HG02623 (cell line): Measurements from ENCODE around the gene SHANK1.

Source experiments
- ATAC-seq: cut with Tn5 transposase; IDR thresholded peaks from one replicate; pipeline ENCODE4 v1.9.1; 2021; ENCODE audit warnings: moderate library complexity; ENCODE audit not compliant: unreplicated experiment

SHANK1 gene

DNA sequence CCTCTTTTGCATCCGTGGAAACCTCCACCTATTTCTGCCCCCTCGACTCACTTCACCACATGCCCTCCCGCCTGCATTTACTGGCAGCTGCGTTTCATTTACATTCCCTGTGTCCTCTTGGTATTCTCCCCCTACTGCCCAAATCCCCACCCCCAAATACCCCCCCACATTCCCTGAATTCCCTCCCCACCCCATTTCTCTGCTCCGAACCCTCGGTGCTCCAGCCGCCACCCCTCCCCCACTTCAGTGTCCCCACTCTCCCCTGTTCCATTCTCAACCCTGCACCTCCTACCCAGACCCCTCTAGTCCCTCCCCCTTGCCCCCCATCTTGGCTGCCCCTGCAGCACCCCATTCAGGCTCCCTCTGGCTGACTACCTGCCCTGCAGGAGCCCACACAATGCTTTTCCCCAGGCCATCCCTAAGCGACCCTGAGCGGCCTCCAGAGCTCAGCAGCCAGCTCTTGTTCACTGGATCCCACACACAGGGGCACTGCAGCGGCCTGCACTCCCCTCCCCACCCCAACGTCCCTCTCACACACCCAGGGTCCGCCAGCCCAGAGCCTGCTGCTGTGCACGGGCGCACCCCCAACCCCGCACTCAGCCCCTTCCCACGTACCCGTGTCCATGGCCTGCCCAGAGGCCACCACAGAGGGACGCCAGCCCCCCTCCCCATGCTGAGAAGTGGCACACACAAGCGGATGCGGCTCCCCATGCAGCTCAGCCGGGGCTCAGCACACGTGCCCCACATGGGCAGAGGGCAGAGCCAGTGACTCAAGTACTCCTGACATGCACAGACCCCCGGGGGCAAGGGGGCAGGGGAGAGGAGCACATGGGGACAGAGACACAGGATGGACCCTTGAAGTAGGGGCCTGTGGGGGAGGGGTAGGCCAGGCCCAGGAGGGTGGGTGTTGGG lies 26.3 kb downstream of the SHANK1 start:
- ATAC-seq, result no peak

DNA sequence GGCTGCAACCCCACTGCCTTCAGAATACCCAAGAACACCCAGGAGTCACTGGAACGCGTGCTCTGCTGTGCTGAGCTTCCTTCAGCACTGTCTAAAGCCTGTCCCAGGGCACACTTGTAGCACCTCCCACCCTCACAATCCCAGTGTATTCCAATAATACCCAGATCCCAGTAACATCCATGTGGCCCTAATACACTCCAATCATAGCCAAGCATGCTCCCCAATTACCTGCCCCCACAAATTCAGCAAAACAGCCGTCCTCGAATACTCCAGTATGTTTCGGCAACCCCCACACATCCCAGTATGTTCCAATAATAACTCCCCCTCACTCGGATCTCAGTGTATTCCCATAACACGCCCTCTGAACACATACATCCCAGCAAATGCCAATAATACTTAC lies 29.2 kb downstream of the SHANK1 start:
- no peak for ATAC-seq

DNA sequence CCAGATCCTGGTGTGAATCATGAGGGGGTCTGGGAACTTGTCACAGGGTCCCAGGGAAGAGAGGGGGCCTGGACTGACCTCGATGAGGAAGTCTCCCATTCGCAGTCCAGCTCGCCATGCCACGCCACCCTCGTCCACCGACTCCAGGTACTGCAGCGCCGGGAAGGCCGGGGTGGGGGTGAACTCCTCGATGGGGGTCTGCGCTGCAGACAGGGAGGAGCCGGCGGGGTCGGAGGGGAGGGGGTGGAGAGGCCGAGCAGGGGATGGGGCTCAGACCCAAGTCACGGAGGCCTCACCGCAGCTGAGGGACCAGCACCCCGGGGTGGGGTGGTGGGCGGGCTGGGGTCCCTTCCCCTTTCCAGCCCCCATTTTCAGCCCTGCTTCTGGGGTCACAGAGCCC lies 30.8 kb downstream of the SHANK1 start:
- no peak for ATAC-seq

DNA sequence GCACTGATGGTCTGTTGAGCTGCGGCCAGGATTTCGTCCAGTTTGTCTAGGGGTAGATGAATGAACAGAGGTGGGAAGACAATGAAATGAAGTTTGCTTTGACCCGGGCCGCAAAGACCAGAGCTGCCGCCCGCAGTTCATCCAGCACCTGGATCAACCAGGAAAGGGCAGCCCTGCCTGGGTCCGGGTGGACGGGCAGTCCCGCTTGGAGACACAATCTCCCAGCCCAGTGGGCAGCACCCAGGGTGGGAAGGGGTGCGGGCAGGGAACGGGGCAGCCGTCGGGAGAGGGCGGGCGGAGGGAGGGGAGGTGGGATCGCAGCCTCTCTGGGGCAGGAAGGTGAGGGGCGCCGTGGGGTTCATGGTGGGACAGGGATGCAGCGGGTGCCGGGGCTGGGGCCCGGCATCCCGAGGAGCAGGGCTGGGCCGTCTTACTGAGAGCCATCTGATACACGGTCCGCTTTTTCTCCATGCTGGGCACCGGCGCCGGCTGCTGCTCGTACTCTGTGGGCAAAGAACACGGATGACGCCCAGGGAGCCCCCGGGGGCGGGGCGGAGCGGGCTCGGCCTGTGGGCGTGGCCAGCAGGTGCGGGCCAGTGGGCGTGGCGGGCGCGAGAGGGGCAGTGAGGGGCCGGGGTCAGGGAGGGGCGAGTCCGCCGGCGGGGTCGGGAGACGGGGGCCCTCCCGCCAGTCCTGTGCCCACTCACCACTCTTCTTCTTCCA lies 33.1 kb downstream of the SHANK1 start:
- no peak for ATAC-seq

DNA sequence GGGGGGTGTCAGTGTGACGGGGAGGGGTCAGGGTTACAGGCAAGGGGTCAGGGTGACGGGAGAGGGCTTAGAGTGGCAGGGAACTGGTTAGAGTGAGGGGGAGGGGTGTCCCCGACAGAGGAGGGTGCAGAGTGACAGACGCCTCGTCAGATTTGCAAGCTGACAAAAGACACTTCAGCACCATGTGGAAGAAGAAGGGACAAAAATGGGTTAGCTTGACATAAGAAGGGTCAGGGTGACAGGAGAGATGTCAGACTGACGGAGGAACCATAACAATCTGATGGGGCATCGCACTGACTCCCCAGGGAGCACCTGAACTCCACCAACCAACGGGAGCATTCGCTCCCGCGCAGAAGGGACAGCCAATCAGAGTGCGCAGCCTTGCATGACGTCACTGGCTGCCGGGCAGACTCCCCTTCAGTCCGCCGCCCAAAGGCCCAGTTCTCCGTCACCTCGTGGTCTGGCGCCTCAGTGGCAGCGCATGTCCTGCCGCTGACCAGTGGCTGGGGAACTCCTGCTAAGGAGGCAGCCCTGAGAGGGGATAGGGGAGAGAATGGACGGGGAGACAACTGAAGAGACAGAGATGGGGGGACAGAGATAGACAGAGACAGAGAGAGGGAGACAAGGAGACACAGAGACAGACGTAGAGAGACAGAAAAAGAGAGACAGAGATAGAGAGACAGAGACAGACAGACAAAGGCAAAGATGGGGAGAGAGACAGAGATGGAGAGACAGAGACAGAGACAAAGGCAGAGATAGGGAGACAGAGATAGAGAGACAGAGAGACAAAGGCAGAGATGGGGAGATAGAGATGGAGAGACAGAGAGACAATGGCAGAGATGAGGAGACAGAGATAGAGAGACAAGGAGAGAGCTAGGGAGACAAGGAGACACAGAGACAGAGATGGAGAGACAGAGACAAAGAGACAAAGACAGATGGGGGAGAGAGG lies 40.2 kb downstream of the SHANK1 start:
- ATAC-seq, result no peak

DNA sequence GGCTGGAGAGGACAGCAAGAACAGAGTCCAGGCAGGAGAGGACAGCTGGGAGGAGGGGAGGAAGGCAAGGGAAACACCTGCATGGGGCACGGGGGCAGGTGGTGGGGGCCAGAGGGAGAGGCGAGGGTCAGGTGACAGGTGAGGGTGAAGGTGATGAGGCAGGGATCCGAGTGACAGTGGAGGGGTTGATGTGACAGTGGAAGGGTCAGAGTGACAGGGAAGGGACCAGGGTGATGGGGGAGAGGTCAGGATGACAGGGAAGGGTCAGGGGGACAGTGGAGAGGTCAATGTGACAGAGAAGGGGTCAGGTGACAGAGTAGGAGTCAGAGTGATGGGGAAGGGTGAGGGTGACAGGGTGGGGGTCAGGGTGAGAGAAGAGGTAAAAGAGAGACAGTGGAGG lies 41.3 kb downstream of the SHANK1 start:
- no peak for ATAC-seq

DNA sequence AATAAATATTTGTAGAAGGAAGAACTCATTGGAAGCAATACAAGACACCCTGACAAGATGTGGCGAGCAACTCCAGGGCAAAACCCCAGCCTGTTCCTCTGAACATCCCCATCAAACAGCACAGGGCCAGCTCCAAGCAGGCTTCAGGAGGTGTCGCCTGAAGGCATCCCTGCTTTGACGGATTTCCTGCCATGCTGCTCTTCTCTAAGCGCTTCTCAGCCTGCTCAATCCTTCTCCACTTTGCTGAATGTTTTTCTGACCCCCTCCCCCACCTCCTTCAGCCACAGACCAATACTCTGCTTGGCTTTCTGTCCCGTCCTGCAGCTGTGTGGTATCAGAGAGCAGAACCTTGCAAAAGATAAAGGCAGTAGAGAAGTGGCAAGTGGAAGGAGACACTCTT lies 42.0 kb downstream of the SHANK1 start:
- ATAC-seq, result no peak

DNA sequence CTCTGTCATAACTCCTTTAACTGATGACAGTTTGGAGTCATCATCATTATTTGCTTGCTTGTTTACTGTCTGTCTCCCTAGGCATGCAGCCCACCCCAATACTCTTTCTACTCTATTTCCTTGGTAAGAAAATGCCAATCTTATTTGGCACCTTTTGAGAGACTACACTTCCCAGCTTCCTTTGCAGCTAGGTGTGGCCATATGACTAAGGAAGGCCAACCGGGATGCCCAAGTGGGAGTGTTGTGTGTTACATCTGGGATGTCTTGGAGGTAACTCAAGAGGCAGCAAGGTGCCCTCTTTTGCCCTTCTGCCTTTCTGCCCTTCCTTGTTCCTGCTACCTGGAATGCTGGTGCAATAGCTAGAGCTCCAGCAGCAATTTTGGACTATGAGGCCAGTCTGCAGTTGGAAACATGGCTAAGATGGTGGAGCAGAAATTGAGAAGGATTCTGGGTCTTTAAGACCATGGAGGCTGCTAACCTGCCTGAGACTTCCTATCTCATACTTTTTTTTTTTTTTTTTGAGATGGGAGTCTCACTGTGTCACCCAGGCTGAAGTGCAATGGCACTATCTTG lies 42.9 kb downstream of the SHANK1 start:
- ATAC-seq, result no peak

DNA sequence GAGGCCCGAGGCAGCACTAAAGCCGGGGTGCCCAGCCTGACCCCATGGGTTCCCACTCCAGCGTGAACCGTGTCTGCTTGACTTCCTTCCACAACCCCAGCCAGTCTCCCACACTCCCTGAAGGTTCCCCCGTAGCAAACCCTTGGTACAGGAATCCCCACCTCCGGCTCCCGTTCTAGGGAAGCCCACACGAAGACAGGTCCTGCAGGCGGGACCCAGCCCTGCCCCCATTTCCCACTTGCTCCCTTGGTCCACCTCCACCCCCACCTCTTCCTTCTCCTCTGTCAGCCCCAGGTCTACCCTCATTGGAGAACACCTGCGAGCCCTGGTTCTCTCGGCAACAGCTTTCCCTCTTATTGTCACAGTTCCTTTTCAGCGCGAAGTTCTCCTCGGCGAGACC lies 46.5 kb downstream of the SHANK1 start:
- no peak for ATAC-seq

DNA sequence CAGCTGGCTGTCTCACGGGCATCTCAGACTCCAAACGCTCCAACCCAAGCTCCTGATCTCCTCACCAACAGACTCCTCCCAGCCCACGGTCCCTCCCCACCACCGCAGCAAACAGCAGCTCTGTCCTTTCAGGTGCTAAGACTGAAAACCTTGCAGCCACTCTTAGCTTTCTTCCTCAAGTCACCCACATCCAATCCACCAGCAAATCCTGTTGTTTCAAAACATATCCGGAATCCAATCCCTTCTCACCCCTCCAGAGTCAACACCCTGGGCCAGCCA lies 49.6 kb downstream of the SHANK1 start:
- ATAC-seq, result no peak

DNA sequence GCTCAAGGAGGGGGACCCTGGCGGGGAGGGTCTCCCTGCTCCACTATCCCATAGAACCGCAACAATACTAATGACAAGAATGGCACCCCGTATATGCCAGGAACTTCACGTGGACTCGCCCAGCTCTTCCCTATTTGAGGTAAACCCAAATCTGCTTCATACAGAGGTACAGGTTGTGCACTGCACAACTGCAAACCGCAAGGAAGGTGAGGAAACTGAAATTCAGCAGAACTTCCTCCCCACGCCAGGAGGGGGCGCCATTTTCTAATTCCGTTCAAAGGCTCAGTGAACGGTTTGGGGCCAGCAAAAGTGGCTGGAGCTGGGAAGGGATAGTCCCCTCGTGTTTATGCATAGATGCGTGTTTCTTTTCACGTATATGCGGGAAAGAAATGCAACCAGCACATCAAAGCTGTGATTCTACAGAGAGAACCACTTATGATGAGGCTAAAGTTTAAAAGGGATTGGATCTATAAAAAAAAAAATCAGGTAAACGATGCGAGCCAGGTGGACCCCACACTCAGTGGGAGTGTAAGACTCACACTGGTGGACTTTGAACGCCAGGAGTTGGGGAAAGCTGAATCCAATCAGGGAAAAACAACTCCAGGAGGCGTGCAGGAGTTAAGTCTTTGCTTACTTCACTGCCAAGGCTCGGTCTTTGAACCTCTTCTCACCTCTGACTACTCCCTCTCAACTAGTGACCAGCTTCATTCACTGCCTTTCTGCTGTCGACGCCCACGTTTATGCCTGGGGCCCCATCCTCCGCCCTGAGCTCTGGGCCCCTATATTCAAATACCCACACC lies 50.1 kb downstream of the SHANK1 start:
- ATAC-seq, result no peak

DNA sequence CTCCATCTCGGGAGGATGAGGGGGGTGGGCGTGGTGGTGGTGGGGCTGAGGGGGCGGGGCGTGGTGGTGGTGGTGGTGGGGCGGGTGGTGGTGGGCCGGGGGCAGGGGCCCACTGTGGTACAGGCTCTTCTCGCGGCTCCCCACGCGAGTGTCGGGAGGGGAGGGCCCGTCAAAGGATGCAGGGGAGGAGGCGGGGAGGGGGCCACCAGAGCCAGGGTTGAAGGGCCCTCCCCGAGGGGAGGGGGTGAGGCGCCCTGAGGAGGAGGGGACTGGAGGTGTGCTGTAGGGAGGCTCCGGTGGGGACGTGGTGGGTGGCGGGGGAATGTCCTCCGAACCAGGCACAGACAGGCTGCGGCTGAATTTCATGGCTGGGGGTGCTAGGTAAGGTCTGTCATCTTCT lies 50.7 kb downstream of the SHANK1 start:
- ATAC-seq, result no peak

DNA sequence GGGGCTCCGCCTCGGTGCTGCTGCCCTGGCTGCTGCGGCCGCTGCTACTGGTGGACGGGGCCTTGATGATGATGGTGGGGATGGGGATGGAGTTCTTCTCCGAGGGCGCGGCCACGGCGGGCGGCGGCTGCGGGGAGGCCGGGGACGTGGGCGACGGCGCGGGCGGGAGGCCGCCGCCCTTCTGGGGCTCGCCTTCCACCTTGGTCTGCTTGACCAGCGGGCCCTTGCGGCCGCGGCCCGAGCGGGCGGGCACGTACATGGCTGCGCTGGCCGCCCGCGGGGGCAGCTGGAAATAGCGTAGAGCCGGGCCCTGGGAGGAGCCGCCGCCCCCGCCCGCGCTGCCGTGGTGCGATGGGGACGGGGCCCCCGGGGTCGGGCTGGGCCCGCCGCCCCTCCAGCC lies 51.2 kb downstream of the SHANK1 start:
- ATAC-seq, result no peak

DNA sequence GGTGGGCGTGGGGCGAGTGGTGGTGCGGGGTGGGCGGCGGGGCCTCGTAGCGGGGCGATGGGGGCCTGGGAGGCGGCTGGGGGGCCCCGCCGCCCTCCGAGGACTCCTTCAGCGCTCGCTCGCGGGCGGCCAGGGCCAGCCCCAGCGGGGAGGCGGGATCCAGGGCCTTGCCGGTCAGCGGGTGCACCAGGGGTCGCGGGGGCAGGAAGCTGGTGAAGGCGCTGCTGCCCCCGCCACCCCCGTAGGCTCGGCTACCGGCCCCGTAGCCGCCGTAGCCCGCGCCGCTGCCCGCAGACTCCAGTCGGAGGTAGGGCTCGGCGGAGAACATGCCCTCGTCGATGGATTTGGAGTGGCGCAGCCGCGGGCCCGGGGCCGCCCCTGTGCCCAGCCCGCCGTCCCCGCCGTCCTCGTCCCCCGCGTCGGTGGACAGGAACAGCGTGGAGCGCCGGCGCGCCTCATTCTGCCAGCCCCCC lies 51.8 kb downstream of the SHANK1 start:
- no peak for ATAC-seq

DNA sequence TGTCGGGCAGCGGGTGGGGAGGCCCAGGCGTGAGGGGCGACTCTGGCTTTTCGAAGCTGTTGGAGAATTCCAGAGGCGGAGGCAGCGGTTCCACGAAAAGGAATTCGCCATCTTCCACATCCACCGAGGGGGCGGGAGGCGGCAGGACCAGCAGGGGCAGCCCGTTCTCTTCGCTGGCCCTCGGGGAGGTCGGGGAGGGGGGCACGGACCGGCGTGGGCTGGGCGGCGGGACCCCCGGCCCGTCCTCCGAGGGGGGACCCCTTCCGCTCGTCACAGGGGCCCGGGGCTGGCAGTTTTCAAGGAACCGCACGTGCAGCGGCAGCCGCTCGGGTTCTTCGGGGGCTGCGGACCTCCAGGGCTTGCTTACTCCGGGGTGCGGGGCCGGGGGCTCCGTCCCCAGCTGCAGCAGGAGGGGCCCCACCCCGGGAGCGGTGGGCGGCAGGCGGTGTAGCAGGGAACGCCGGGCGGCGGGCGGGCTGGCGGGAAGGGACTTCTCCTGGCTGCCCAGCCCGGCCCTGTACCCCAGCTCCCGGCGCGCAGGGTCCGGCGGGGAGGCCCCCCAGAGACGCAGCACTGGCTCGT lies 52.3 kb downstream of the SHANK1 start:
- ATAC-seq, result no peak

DNA sequence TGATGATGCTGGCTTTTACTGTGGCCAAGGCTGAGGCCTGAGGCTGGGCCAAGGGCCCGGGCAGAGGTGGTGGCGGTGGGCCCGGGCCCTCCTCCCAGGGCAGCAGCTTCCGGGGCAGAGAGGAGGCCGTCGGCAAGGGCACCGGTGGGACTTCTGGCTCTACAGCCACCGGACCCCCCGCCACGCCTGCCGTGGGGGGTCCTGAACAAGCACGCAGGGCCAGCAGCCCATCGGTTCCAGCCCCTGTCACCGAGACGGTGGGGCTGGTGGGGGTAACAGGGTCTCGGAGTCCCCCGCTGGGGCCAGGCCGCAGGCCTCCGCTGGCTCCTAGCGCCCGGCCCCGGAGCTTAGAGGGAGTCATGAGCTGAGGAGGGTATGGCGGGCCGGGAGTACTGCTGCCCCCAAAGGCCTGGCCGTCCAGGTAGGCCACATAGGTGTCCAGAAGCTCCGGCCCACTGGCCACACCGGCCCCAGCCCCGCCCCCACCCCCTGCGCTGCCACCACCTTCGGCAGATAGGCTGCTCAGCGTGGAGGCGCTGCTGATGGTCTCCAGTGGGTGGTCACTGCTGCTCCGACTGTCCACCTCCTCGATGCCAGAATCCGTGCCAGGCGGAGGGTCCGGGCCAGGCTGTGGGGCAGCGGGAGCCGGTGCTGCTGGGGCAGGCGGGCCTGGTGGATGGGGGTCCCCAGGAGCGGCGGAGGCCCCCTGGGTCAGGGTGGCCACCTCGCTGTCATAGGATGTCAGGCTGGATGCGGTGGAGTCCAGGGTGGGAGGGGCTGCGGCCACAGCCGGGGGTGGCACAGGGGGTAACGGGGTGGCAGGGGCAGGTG lies 53.0 kb downstream of the SHANK1 start:
- no peak for ATAC-seq

DNA sequence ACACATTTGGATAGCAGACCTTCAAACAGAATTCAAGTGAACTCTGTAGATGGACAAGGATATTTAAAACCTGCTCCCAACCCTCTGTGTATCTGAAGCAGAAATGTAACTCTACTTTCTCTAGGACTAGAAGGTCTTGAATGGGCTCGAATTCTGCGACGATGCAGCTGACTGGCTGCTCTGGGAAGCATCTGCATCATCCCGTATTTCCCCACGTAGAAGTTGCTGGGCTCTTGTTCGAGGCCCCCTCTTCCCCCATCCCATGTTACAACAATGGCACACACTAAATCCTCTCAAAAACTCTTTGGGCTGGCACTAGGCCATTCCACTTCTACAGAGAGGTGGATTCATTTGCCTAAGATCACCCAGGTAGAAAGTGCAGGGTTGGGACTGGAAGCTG lies 55.4 kb downstream of the SHANK1 start:
- no peak for ATAC-seq

DNA sequence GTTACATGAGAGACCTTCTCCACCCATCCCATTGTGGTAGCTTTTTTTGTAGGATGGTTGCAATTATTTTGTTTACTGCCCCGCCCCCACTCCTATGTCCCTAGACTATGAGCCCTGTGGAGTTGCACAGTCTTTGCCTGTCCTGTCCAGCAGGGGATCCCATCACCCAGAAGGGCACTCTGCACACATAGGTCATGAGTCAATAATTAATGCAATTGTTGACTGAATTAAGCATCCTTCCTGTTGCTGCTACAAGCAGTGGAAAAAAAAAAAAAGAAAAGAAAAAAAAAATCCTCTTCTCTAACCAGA lies 56.2 kb downstream of the SHANK1 start:
- no peak for ATAC-seq
